Body of pancreas (tissue), 4 donors: ENCODE data around the gene IQGAP2.

Source experiments
- CTCF ChIP-seq, 7 experiments: fragments of 450-650 bp in 4 of 7; fragments of 200-600 bp in 3 of 7; sonication (generic) in 3 of 7; IDR thresholded peaks; one replicate each; pipeline ENCODE4 v1.5.1; 2016 to 2019; ENCODE audit warnings: antibody characterized with exemption in 7 of 7
- POLR2A ChIP-seq, 3 donors: fragments of 450-650 bp; IDR thresholded peaks; one replicate each; pipeline ENCODE4 v1.6.1; 2016; ENCODE audit warnings: antibody characterized with exemption in 3 of 3, mild to moderate bottlenecking in 2 of 3

GRCh38 chr5:76677849-76678472 is 274.9 kb downstream of the IQGAP2 start:
- no peak for TF ChIP-seq POLR2A (IDR thresholded peaks at IDR 0.05)
- TF ChIP-seq CTCF (IDR thresholded peaks at IDR 0.05) = no peak
